CD4-positive, alpha-beta memory T cell (primary cell): ENCODE results near the gene GPR137. TPM values are rescaled to one million over a fixed set of nuclear protein-coding genes. Genes with fewer than 3 reads are reported as not detected.

Source experiments
- CTCF ChIA-PET: fragments of 350-600 bp; sonication (Branson Sonifier 250); formaldehyde crosslinking; loops from one replicate; lab custom pipeline; 2021; ENCODE audit warnings: inconsistent platforms; ENCODE audit not compliant: partially characterized antibody; lab: Charles Lee
- POLR2A ChIA-PET: fragments of 350-600 bp; sonication (Branson Sonifier 250); formaldehyde crosslinking; loops from one replicate; lab custom pipeline; 2021; ENCODE audit not compliant: partially characterized antibody; lab: Charles Lee
- DNase-seq, 5 donors: peaks; one replicate each; pipeline versions ENCODE4 v3.0.0 to v3.0.0-alpha.2; 2020 to 2022; ENCODE audit warnings: mixed read lengths in 1 of 5
- H3K27ac ChIP-seq: one replicate; pipeline ENCODE4 v1.7.0; 2013; ENCODE audit warnings: low read depth, low read length
- H3K27me3 ChIP-seq: 2 replicates; pipeline ENCODE4 v1.7.0; 2013; ENCODE audit warnings: mild to moderate bottlenecking, low read length, moderate library complexity; ENCODE audit not compliant: insufficient read depth
- H3K36me3 ChIP-seq: 2 replicates; pipeline ENCODE4 v1.7.0; 2013; ENCODE audit warnings: mild to moderate bottlenecking, low read length, moderate library complexity; ENCODE audit not compliant: insufficient read depth
- H3K4me1 ChIP-seq: 2 replicates; pipeline ENCODE4 v1.7.0; 2013; ENCODE audit warnings: mild to moderate bottlenecking, low read length, moderate library complexity; ENCODE audit not compliant: insufficient read depth
- H3K4me3 ChIP-seq, 2 donors: one replicate each; pipeline ENCODE4 v1.7.0; 2013; ENCODE audit warnings: low read length in 2 of 2, mild to moderate bottlenecking in 1 of 2
- H3K9me3 ChIP-seq, 2 donors: one replicate each; pipeline ENCODE4 v1.7.0; 2013; ENCODE audit warnings: low read length in 2 of 2, control low read depth in 1 of 2; ENCODE audit not compliant: control insufficient read depth in 1 of 2
- H3K27ac Mint-ChIP-seq, 7 donors: one replicate each; pipeline ENCODE4 v1.8.0; 2020 to 2021; ENCODE audit warnings: mixed read lengths in 7 of 7, mild to moderate bottlenecking in 6 of 7, inconsistent platforms in 3 of 7, moderate library complexity in 3 of 7
- H3K27me3 Mint-ChIP-seq, 2 donors: one replicate each; pipeline ENCODE4 v1.8.0; 2020 to 2021; ENCODE audit warnings: mixed read lengths in 2 of 2
- H3K36me3 Mint-ChIP-seq, 2 donors: one replicate each; pipeline ENCODE4 v1.8.0; 2020 to 2021; ENCODE audit warnings: mixed read lengths in 2 of 2, inconsistent platforms in 1 of 2, mild to moderate bottlenecking in 1 of 2
- H3K4me1 Mint-ChIP-seq, 4 donors: one replicate each; pipeline ENCODE4 v1.8.0; 2020 to 2021; ENCODE audit warnings: mixed read lengths in 4 of 4, mild to moderate bottlenecking in 1 of 4
- H3K4me3 Mint-ChIP-seq, 8 donors: one replicate each; pipeline ENCODE4 v1.8.0; 2020 to 2021; ENCODE audit warnings: mixed read lengths in 8 of 8, mild to moderate bottlenecking in 7 of 8, moderate library complexity in 6 of 8, inconsistent platforms in 3 of 8
- H3K9me3 Mint-ChIP-seq, 8 donors: one replicate each; pipeline ENCODE4 v1.8.0; 2020 to 2021; ENCODE audit warnings: mixed read lengths in 8 of 8, mild to moderate bottlenecking in 5 of 8, inconsistent platforms in 3 of 8, moderate library complexity in 1 of 8
- intact Hi-C: fragments of 100-400 bp; cut with micrococcal nuclease; formaldehyde crosslinking; loops from one replicate; pipeline ENCODE4 v1.15.1; 2023
- polyA plus RNA-seq, 2 donors: library from polyadenylated mRNA; unstranded; fragments of 300-500 nt; fragmentation: Illumina TruSeq; gene quantifications; one replicate each; pipeline ENCODE4 v1.2.3, GENCODE V29; 2021
- total RNA-seq, 2 experiments: library from RNA; stranded (reverse); gene quantifications; one replicate each; pipeline ENCODE4 v1.2.3, GENCODE V29; 2021

Gene GPR137
- 10 to 100 TPM; 30.6 to 34.7 TPM for total RNA-seq
- polyA plus RNA-seq: 10 to 100 TPM in 1 of 2 donors, 1 to 10 TPM in 1; 6.8 to 11.2 TPM

GRCh38 chr11:64284962-64285884 lies at the start of gene GPR137:
Gene GPR137 (plus strand): TSS chr11:64285848. CDS start chr11:64286525, 677 bp downstream.
- H3K27ac Mint-ChIP-seq: peak within 1 kb of the TSS; percentile 96 to 99 (median 98)
- Histone ChIP-seq H3K4me1 (peaks cover 24% of the 10 kb centered on the region), H3K4me3 (peak within 1 kb of the TSS; percentile 93 to 96), H3K36me3 (no peaks in the 10 kb centered on the region), H3K27me3 (no peaks in the 10 kb centered on the region), H3K9me3 (no peaks in the 10 kb centered on the region), H3K27ac (peak within 1 kb of the TSS; percentile 100)
- no peaks in the 10 kb centered on the region for H3K9me3 Mint-ChIP-seq
- peaks cover 0 to under 1% of the 10 kb centered on the region in 2 donors for H3K27me3 Mint-ChIP-seq
- peaks cover 11 to 48% (median 23%) of the 10 kb centered on the region in 4 donors for H3K4me1 Mint-ChIP-seq
- CTCF ChIA-PET: interaction anchor here (1.5 to 7.3 kb wide), 5 partner anchors 13 to 80 kb away, joined by 7 to 47 read pairs (median 21); partner anchors contain the start of genes CATSPERZ and FERMT3
- peaks cover 0 to 11% of the 10 kb centered on the region in 2 donors for H3K36me3 Mint-ChIP-seq
- intact Hi-C loops: loop anchor here (1.0 kb wide), 6 partner anchors 15 to 100 kb away; partner anchors contain the start of genes FKBP2, PPP1R14B and TRMT112
- DNase-seq: peak; percentile 94 to 98 (median 96)
- POLR2A ChIA-PET: interaction anchor here (0.7 to 8.6 kb wide), 22 partner anchors 9 to 1444 kb away, joined by 3 to 233 read pairs (median 6); partner anchors contain the start of genes CATSPERZ, ESRRA, FERMT3 and FKBP2
- H3K4me3 Mint-ChIP-seq: peak within 1 kb of the TSS; percentile 90 to 93 (median 92)

- DNase-seq: peak in 1 of 5 donors; percentile 32
- H3K9me3 Mint-ChIP-seq: no peaks in the 10 kb centered on the region
- peak overlapping the region in 6 of 7 donors; percentile 42 to 100 (median 72) for H3K27ac Mint-ChIP-seq
- Histone ChIP-seq H3K4me3 (no peak overlapping the region), H3K9me3 (no peaks in the 10 kb centered on the region), H3K27me3 (no peaks in the 10 kb centered on the region), H3K36me3 (peaks cover 7% of the 10 kb centered on the region), H3K4me1 (peaks cover 39% of the 10 kb centered on the region), H3K27ac (no peak overlapping the region)
- intact Hi-C loops: no loop called here
- H3K36me3 Mint-ChIP-seq: peaks cover 0 to 36% of the 10 kb centered on the region in 2 donors
- ChIA-PET POLR2A (interaction anchor here (1.0 to 38.9 kb wide), 3 partner anchors 13 to 34 kb away, joined by 4 to 937 read pairs (median 200); partner anchors contain the start of genes FERMT3, NUDT22 and TRPT1), CTCF (interaction anchor here (0.9 to 2.3 kb wide), 5 partner anchors 11 to 33 kb away, joined by 3 to 7 read pairs (median 4); partner anchors contain the start of genes FERMT3, NUDT22, PLCB3 and TRPT1)
- no peaks in the 10 kb centered on the region for H3K27me3 Mint-ChIP-seq
- H3K4me3 Mint-ChIP-seq: peak overlapping the region in 2 of 8 donors; percentile 10 to 21
- H3K4me1 Mint-ChIP-seq: peaks cover 18 to 47% (median 28%) of the 10 kb centered on the region in 4 donors
Observed at GRCh38 chr11:64237484-64237951, 48.1 kb upstream of the GPR137 start.

- Histone ChIP-seq H3K9me3 (no peaks in the 10 kb centered on the region), H3K27me3 (no peaks in the 10 kb centered on the region), H3K27ac (no peak overlapping the region), H3K4me1 (peaks cover 44% of the 10 kb centered on the region), H3K4me3 (no peak overlapping the region), H3K36me3 (peaks cover 7% of the 10 kb centered on the region)
- Mint-ChIP-seq H3K27ac (peak overlapping the region; percentile 58 to 100 (median 87)), H3K36me3 (peaks cover 0 to 38% of the 10 kb centered on the region in 2 donors), H3K27me3 (no peaks in the 10 kb centered on the region), H3K4me3 (peak overlapping the region in 1 of 8 donors; percentile 31), H3K4me1 (peaks cover 17 to 46% (median 30%) of the 10 kb centered on the region in 4 donors), H3K9me3 (no peaks in the 10 kb centered on the region)
- intact Hi-C loops: no loop called here
- ChIA-PET CTCF (interaction anchor here (1.3 to 2.3 kb wide), 3 partner anchors 12 to 30 kb away, joined by 3 to 7 read pairs (median 4); partner anchors contain the start of genes NUDT22, PLCB3 and TRPT1), POLR2A (interaction anchor here (1.0 to 38.9 kb wide), 6 partner anchors 9 to 33 kb away, joined by 3 to 937 read pairs (median 5); partner anchors contain the start of genes FERMT3, NUDT22, PPP1R14B and TRPT1)
- DNase-seq: no peak
Observed at GRCh38 chr11:64238076-64238475, 47.6 kb upstream of the GPR137 start.

- Mint-ChIP-seq H3K36me3 (peaks cover 0 to 45% of the 10 kb centered on the region in 2 donors), H3K4me3 (peak overlapping the region in 1 of 8 donors; percentile 19), H3K27ac (peak overlapping the region; percentile 70 to 100 (median 87)), H3K9me3 (no peaks in the 10 kb centered on the region), H3K27me3 (no peaks in the 10 kb centered on the region), H3K4me1 (peaks cover 17 to 46% (median 30%) of the 10 kb centered on the region in 4 donors)
- Histone ChIP-seq H3K36me3 (peaks cover 7% of the 10 kb centered on the region), H3K9me3 (no peaks in the 10 kb centered on the region), H3K4me1 (peaks cover 37% of the 10 kb centered on the region), H3K27me3 (no peaks in the 10 kb centered on the region), H3K27ac (no peak overlapping the region), H3K4me3 (no peak overlapping the region)
- intact Hi-C loops: no loop called here
- ChIA-PET CTCF (interaction anchor here (1.4 to 2.3 kb wide), 3 partner anchors 11 to 35 kb away, joined by 5 to 7 read pairs (median 6); partner anchors contain the start of genes FERMT3 and PLCB3), POLR2A (interaction anchor here (1.5 to 38.9 kb wide), 6 partner anchors 7 to 31 kb away, joined by 3 to 937 read pairs (median 74); partner anchors contain the start of genes DNAJC4, FERMT3, NUDT22 and PPP1R14B)
- no peak for DNase-seq
Observed at GRCh38 chr11:64238999-64239398, 46.6 kb upstream of the GPR137 start.

GRCh38 chr11:64239662-64240434 lies 45.8 kb upstream of the GPR137 start:
- Mint-ChIP-seq H3K27ac (peak overlapping the region; percentile 99 to 100 (median 100)), H3K4me1 (peaks cover 17 to 51% (median 31%) of the 10 kb centered on the region in 4 donors), H3K36me3 (peaks cover 0 to 49% of the 10 kb centered on the region in 2 donors), H3K9me3 (no peaks in the 10 kb centered on the region), H3K27me3 (no peaks in the 10 kb centered on the region), H3K4me3 (peak overlapping the region; percentile 87 to 97 (median 88))
- ChIA-PET POLR2A (interaction anchor here (0.6 to 38.9 kb wide), 7 partner anchors 8 to 65 kb away, joined by 3 to 937 read pairs (median 6); partner anchors contain the start of genes DNAJC4, FERMT3, NUDT22 and TRPT1), CTCF (interaction anchor here (1.4 to 1.9 kb wide), 2 partner anchors 34 to 36 kb away, joined by 5 to 6 read pairs; partner anchors contain the start of gene FERMT3)
- Histone ChIP-seq H3K9me3 (no peaks in the 10 kb centered on the region), H3K27ac (peak overlapping the region; percentile 99), H3K4me1 (peaks cover 37% of the 10 kb centered on the region), H3K27me3 (no peaks in the 10 kb centered on the region), H3K4me3 (peak overlapping the region in 1 of 2 donors; percentile 67), H3K36me3 (peaks cover 7% of the 10 kb centered on the region)
- intact Hi-C loops: loop anchor here (2.0 to 10.0 kb wide), 2 partner anchors 33 to 535 kb away; partner anchors contain the start of genes FERMT3 and SF1
- DNase-seq: no peak
